ENCODE data around the gene LUC7L2. TPM values are rescaled to one million over a fixed set of nuclear protein-coding genes. Genes with fewer than 3 reads are reported as not detected.

LUC7L2 gene
- total RNA-seq, 1 experiment from 2014 or later = 74.2 TPM

DNA sequence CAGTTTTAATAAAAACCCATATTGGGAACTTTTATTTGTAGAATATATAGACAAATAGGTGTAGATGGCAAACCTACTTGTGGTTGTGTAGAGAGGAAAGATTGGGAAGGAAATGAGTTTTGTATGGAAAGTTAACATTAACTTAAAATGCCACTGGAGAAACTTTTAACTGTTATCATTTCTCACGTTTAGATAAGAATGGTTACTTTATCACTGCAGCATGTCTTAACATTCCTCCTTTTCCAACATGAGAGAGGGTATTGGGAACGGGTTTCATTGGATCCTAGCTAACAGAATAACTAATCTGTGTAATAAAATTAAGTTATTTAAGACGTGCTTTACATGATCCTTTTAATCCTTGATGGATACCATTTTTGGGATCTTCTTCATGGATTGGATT lies 1.8 kb downstream of the LUC7L2 start:
- H3K9me3 ChIP-seq = no peaks in the 10 kb centered on the region
- Mint-ChIP-seq H3K27ac (ENCODE audit: unreplicated experiment) (peak overlapping the region; percentile 98), H3K27me3 (ENCODE audit: insufficient read depth, unreplicated experiment) (no peaks in the 10 kb centered on the region), H3K4me1 (ENCODE audit: low read depth, unreplicated experiment) (peaks cover 16% of the 10 kb centered on the region), H3K36me3 (ENCODE audit: insufficient read depth, unreplicated experiment) (peaks cover 55% of the 10 kb centered on the region), H3K9me3 (ENCODE audit: unreplicated experiment) (no peaks in the 10 kb centered on the region), H3K4me3 (ENCODE audit: unreplicated experiment) (peak overlapping the region; percentile 99)
- peaks cover 2% of the 10 kb centered on the region for H3K36me3 ChIP-seq (ENCODE audit: control insufficient read depth, insufficient read depth, low read length)
- no peaks in the 10 kb centered on the region for H3K27me3 ChIP-seq (replicated peaks; ENCODE audit: control insufficient read depth, insufficient read depth, low read length)
- TF ChIP-seq, protein P1, sequence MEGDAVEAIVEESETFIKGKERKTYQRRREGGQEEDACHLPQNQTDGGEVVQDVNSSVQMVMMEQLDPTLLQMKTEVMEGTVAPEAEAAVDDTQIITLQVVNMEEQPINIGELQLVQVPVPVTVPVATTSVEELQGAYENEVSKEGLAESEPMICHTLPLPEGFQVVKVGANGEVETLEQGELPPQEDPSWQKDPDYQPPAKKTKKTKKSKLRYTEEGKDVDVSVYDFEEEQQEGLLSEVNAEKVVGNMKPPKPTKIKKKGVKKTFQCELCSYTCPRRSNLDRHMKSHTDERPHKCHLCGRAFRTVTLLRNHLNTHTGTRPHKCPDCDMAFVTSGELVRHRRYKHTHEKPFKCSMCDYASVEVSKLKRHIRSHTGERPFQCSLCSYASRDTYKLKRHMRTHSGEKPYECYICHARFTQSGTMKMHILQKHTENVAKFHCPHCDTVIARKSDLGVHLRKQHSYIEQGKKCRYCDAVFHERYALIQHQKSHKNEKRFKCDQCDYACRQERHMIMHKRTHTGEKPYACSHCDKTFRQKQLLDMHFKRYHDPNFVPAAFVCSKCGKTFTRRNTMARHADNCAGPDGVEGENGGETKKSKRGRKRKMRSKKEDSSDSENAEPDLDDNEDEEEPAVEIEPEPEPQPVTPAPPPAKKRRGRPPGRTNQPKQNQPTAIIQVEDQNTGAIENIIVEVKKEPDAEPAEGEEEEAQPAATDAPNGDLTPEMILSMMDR (IDR thresholded peaks at IDR 0.05; ENCODE audit: insufficient read depth in 1 of 2, low read depth in 1 of 2, low read length in 1 of 2, severe bottlenecking in 1 of 2, unreplicated experiment in 1 of 2) = no peak
- ChIA-PET POLR2A (no interaction called here), CTCF (no interaction called here)
- intact Hi-C loops (cut with micrococcal nuclease; ENCODE audit: unreplicated experiment) = loop anchor here (2.0 to 5.0 kb wide), 2 partner anchors 43 to 254 kb away; partner anchors contain the start of gene ZC3HAV1
- DNase-seq = no peak
- no peaks in the 10 kb centered on the region for H3K4me1 ChIP-seq
- H3K4me3 ChIP-seq (ENCODE audit: low read depth, low read length) = peak overlapping the region; percentile 100
- no TSS peak for BruUV-seq (replicated peaks)

DNA sequence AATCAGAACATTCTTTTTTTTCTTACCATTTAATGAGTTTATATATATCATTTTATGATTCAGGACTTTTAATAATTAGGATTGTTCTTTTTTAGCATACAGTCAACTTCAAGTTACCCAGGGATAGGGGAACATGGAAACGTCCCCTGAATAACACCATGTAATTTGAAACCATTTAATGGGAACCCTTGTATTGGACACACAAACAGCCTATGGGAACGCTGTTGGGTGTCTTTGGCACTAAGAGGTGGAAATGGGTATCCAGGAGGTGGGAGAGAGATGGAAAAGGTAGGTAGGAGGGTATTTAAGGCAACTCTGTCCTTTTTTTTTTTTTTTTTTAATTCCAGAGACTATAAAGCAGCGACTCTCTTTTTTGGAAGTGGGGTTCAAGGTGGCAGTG lies 2.6 kb downstream of the LUC7L2 start:
- Histone ChIP-seq H3K4me3 (ENCODE audit: low read depth, low read length) (no peak overlapping the region), H3K4me1 (no peaks in the 10 kb centered on the region), H3K9me3 (no peaks in the 10 kb centered on the region), H3K36me3 (ENCODE audit: control insufficient read depth, insufficient read depth, low read length) (peaks cover 2% of the 10 kb centered on the region), H3K27me3 (replicated peaks; ENCODE audit: control insufficient read depth, insufficient read depth, low read length) (no peaks in the 10 kb centered on the region)
- H3K27ac Mint-ChIP-seq (ENCODE audit: unreplicated experiment) = no peak overlapping the region
- ChIA-PET CTCF (no interaction called here), POLR2A (no interaction called here)
- no peak overlapping the region for H3K4me3 Mint-ChIP-seq (ENCODE audit: unreplicated experiment)
- no TSS peak for BruUV-seq (replicated peaks)
- intact Hi-C loops (cut with micrococcal nuclease; ENCODE audit: unreplicated experiment) = loop anchor here (5.0 kb wide), 1 partner anchor 255 kb away; the partner anchor contains the start of gene ZC3HAV1
- H3K27me3 Mint-ChIP-seq (ENCODE audit: insufficient read depth, unreplicated experiment) = no peaks in the 10 kb centered on the region
- H3K9me3 Mint-ChIP-seq (ENCODE audit: unreplicated experiment) = no peaks in the 10 kb centered on the region
- H3K36me3 Mint-ChIP-seq (ENCODE audit: insufficient read depth, unreplicated experiment) = peaks cover 55% of the 10 kb centered on the region
- H3K4me1 Mint-ChIP-seq (ENCODE audit: low read depth, unreplicated experiment) = peaks cover 16% of the 10 kb centered on the region
- TF ChIP-seq, protein P1 (IDR thresholded peaks at IDR 0.05; ENCODE audit: insufficient read depth in 1 of 2, low read depth in 1 of 2, low read length in 1 of 2, severe bottlenecking in 1 of 2, unreplicated experiment in 1 of 2) = no peak
- DNase-seq = no peak

DNA sequence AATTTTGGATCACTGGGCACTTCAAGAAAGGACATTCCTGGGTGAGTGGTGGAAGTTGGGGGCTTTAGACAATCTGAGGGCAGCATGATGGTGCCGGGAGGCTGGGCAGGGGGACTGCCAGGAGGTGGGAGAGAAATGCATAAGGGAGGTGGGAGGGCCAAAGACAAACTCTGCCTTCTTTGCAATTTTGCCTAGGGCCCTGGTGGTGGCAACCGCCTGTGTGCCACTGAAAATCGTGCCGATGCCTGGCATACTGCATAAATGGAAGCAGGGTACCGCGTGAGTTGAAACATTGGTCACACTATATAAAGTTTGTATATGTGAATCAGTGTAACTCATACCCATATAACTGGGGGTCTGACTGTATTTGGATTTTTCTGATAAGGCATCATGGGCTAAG lies 3.3 kb downstream of the LUC7L2 start:
- no peak overlapping the region for H3K27ac Mint-ChIP-seq (ENCODE audit: unreplicated experiment)
- H3K27me3 Mint-ChIP-seq (ENCODE audit: insufficient read depth, unreplicated experiment) = no peaks in the 10 kb centered on the region
- POLR2A ChIA-PET = no interaction called here
- peaks cover 16% of the 10 kb centered on the region for H3K4me1 Mint-ChIP-seq (ENCODE audit: low read depth, unreplicated experiment)
- TF ChIP-seq, protein P1 (IDR thresholded peaks at IDR 0.05; ENCODE audit: insufficient read depth in 1 of 2, low read depth in 1 of 2, low read length in 1 of 2, severe bottlenecking in 1 of 2, unreplicated experiment in 1 of 2) = no peak
- no peak for DNase-seq
- no TSS peak for BruUV-seq (replicated peaks)
- H3K27me3 ChIP-seq (replicated peaks; ENCODE audit: control insufficient read depth, insufficient read depth, low read length) = no peaks in the 10 kb centered on the region
- no peaks in the 10 kb centered on the region for H3K9me3 ChIP-seq
- no peaks in the 10 kb centered on the region for H3K4me1 ChIP-seq
- H3K36me3 ChIP-seq (ENCODE audit: control insufficient read depth, insufficient read depth, low read length) = peaks cover 2% of the 10 kb centered on the region
- no peak overlapping the region for H3K4me3 ChIP-seq (ENCODE audit: low read depth, low read length)
- no peak overlapping the region for H3K4me3 Mint-ChIP-seq (ENCODE audit: unreplicated experiment)
- intact Hi-C loops (cut with micrococcal nuclease; ENCODE audit: unreplicated experiment) = loop anchor here (5.0 kb wide), 1 partner anchor 256 kb away; the partner anchor contains the start of gene ZC3HAV1
- H3K9me3 Mint-ChIP-seq (ENCODE audit: unreplicated experiment) = no peaks in the 10 kb centered on the region
- H3K36me3 Mint-ChIP-seq (ENCODE audit: insufficient read depth, unreplicated experiment) = peaks cover 57% of the 10 kb centered on the region
- CTCF ChIA-PET = no interaction called here

Measured in Caco-2 (cell line).